RPMI7951 (cell line): ENCODE data around the gene ISLR2. TPM values are rescaled to one million over a fixed set of nuclear protein-coding genes. Genes with fewer than 3 reads are reported as not detected.
A peak's percentile ranks its signal among the peaks of the same experiment; 100 is the strongest.
"Not testable (repeated sequence)": the region's sequence is repeated elsewhere in the genome, so short reads cannot be mapped to it uniquely, and the experiment has no call there.

ENCODE experiments used
- DNase-seq: peaks from one replicate; pipeline ENCODE4 v3.0.0-alpha.2; 2012; ENCODE audit warnings: low read depth
- total RNA-seq: library from RNA; depleted of rRNA; stranded (reverse); fragments of >200 nt; shearing (Covaris generic); gene quantifications from 2 replicates; pipeline ENCODE4 v1.2.3, GENCODE V29; 2014; rRNA removed

ISLR2 gene
- total RNA-seq = 0.72 and 1.8 TPM in 2 replicates

GRCh38 chr15:74130155-74130848 is at the start of gene ISLR2:
TSS of gene ISLR2 (plus strand) at chr15:74130586. CDS start at chr15:74132755, 2,169 bp downstream.
- DNase-seq = peak; percentile 46

GRCh38 chr15:74082450-74082849 is 47.9 kb upstream of the ISLR2 start, which contains the start of gene GOLGA6A:
TSS of gene GOLGA6A (minus strand) at chr15:74082550. CDS start at chr15:74082509, 41 bp downstream.
- DNase-seq = not testable (repeated sequence)

- DNase-seq = not testable (repeated sequence)
These were observed 35.8 kb upstream of the ISLR2 start for GRCh38 chr15:74094567-74094966.

- not testable (repeated sequence) for DNase-seq
These were observed 34.8 kb upstream of the ISLR2 start for GRCh38 chr15:74095610-74096009.

- DNase-seq = not testable (repeated sequence)
These were observed 33.5 kb upstream of the ISLR2 start for GRCh38 chr15:74096753-74097474.

GRCh38 chr15:74099963-74100733 is 30.2 kb upstream of the ISLR2 start:
- DNase-seq = peak; percentile 91

GRCh38 chr15:74108111-74108510 is 22.3 kb upstream of the ISLR2 start:
- DNase-seq = no peak

- DNase-seq = not testable (repeated sequence)
These were observed 21.8 kb upstream of the ISLR2 start for GRCh38 chr15:74108611-74109010.

GRCh38 chr15:74109713-74110112 is 20.7 kb upstream of the ISLR2 start:
- DNase-seq = no peak

GRCh38 chr15:74120426-74120825 is 10.0 kb upstream of the ISLR2 start:
- DNase-seq = no peak

GRCh38 chr15:74121039-74121438 is 9.3 kb upstream of the ISLR2 start:
- no peak for DNase-seq

- no peak for DNase-seq
These were observed 8.5 kb upstream of the ISLR2 start for GRCh38 chr15:74121858-74122257.

GRCh38 chr15:74122403-74123130 is 7.8 kb upstream of the ISLR2 start:
- DNase-seq = no peak

- peak; percentile 19 for DNase-seq
These were observed 7.3 kb upstream of the ISLR2 start for GRCh38 chr15:74123131-74123429.

GRCh38 chr15:74123658-74124057 is 6.7 kb upstream of the ISLR2 start:
- no peak for DNase-seq

GRCh38 chr15:74124196-74124595 is 6.2 kb upstream of the ISLR2 start:
- DNase-seq = no peak

- DNase-seq = no peak
These were observed 5.6 kb upstream of the ISLR2 start for GRCh38 chr15:74124759-74125158.

GRCh38 chr15:74127255-74127953 is 3.0 kb upstream of the ISLR2 start:
- DNase-seq = peak; percentile 82

GRCh38 chr15:74127954-74128784 is 2.2 kb upstream of the ISLR2 start:
- peak; percentile 57 for DNase-seq
